Activated T-cell treated with anti-CD3 and anti-CD28 coated beads, Interleukin-2, amount 50 U/mL, for 1 hour (primary cell): ENCODE measurements around the gene MYH10.
"Not testable (repeated sequence)": the region's sequence is repeated elsewhere in the genome, so short reads cannot be mapped to it uniquely, and the experiment has no call there.

Source experiments
- DNase-seq: peaks from one replicate; pipeline ENCODE4 v3.0.0-alpha.2; 2020

The MYH10 gene

DNA sequence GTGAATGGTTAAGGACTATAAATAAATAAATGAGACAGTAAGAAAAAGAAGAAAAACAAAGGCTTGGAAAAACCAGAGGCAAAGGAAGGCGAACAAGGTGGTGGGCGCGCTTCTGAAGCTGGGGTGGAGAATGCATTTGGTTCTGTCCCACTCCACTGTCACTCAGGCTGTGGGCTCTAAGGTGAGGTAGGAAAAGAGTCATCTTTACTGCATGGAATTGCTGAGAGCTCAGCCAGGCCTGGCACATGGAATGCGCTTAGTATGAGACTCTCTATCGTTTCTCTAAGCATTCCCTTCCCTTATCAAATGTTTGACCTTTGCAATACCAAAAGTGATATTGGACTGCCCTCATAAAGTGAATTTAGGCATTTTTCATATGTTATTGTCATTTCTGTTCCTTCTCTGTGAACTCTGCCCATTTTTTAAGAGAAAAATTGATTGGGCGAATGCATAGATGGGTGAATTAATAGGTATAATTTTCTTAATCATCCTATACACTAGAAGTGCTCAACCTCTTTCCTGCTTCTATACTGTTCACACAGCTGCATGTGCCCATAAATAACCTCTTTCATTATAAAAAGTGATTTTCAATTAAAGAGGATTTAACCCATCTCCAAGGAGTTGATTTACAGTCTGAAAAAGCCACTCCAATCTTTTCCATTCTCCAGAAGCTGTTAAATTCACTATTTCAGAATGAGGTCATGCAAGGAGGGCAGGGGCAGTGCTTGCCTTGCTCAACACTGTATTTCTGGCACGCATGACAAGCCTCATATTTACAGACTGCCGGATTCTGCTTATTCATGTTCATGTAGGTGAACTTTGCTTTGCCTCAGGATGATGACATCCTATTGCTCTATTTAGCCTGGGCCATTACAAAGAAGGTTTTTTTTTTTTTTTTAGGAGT, 87.7 kb downstream of the MYH10 start:
- no peak for DNase-seq

DNA sequence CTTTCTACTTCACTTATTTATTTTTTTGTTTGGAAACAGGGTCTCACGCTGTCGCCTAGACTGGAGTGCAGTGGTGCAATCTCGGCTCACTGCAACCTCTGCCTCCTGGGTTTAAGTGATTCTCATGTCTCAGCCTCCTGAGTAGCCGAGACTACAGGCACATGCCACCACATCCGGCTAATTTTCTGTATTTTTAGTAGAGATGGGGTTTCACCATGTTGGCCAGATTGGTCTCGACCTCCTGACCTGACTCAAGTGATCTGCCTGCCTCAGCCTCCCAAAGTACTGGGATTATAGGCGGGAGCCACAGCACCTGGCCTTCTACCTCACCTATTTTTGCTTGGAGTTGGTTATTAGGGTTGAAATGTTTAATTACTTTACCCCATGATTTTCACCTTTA, 90.5 kb downstream of the MYH10 start:
- DNase-seq: not testable (repeated sequence)

DNA sequence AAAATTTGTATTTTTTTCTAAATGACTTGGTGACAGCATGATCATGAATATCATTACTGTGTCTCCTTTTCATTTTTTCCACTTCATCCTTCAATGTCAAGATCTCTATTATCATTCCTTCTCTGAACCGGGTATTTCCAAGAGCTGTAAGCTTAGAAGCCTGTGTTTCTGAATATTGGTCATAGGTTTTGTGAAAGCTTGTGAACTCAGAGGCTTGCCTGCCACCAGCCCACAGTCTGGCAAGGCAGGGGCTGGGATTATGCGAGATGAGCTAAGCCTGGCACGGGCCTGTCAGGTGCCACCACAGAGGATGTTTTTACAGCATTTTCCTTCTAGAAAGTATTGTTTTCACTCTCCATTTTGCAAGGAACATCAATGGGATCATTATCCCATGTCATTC, 92.8 kb downstream of the MYH10 start:
- DNase-seq: no peak

DNA sequence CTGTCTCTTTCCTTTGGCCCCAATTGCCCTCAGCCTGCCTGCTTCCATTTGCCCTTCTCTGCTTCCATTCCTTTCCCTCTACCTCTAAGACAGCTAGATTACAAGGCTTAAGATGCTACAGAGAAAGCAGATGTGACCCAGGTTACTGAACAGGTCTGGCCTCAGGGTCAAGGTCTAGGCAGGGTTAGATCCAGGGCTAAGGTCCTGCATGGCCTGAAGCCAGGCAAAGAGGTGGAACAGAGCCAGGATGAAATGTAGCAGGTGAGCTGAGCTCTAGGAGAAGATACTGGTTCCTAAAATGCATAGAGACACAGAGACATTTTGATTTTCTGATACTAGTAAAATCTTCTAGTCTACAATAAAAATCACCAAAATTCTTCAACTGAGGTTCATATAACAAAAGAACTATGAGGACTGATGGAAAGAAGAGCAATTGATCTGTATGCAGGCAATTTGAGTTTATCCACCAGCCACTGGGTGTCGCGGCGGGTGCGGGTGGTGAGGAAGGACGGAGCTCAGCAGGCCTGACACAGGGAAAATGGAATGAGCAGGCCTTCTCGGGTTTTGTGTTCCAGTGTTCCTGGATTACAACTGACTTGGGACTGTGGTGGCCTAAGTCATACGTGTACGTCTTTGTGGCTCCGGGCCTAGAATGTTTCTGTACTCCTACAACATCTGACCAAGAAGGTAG, 95.9 kb downstream of the MYH10 start:
- DNase-seq: no peak

DNA sequence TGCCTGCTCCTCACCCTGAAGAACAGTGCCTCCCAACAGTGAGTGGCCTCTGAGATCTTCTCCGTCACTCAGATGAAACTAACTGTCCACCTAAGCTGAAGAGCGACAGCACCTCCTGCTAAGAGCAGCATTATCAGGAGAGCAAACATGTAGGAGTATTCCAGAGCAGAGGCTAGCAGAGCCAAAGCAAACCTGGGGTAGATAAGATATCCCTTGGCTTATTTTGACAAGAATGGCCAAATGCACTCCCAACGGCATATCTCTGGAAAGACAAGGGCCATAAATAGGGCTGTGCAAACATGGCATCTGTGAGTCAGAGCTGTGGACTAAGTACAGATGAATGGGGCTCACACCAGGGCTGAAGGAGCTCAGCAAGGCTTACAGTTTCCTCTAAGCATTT, 98.5 kb downstream of the MYH10 start:
- no peak for DNase-seq

DNA sequence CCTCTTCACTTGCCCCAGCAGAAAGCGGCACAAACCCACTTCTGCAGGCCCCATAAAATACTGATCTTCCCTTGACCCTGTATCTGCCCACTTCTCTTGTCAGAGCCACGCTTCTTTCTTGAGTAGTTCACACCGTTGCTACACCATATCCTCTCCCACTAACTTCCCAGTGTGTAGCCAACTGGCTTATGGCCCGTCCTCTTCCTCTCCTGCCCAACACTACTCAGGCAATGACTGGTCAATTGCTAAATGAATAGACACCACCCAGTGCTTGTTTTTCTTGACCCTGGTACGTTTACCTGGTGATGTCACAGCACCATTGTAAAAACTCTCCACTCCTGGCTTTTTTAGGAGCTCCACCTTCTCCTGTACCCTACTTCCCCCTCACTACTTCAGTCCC, 107.9 kb downstream of the MYH10 start:
- DNase-seq: no peak

DNA sequence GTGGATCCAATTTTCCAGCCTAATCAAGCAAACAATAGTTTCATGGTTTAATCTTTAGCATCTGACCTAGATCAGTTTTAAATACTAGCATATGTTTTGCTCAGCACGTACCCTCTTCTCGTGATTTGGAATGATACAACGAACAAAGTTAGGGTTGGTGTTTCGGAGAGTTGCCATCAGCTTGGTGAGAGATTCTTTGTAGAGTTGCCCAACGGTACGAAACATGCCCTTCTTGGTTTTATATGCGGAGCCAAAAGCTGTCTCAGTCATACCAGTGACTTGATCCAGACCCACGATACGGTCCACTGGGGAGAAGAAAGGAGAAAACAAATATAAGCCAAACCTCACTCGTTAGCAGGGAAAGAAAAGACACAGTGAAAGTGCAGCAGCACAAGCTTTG, 109.5 kb downstream of the MYH10 start:
- DNase-seq: no peak

DNA sequence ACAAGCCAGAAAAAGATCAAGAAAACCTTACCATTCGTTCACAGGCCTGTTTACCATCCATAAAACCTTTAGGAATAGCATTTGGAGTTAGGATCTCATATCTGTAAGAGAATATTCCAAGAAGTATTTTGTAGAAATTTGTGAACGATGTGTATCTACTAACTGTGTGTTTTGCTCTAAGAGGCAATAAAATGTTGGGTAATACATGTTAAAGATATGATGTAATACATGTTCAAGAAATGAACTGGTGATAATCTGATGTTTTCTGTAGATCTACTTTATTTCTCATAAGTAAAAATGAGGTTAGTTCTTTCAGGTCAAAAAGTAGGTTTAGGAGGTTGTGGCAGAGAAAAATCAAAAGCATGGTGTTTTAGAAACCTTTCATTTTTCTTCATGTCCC, 111.7 kb downstream of the MYH10 start:
- DNase-seq: no peak

DNA sequence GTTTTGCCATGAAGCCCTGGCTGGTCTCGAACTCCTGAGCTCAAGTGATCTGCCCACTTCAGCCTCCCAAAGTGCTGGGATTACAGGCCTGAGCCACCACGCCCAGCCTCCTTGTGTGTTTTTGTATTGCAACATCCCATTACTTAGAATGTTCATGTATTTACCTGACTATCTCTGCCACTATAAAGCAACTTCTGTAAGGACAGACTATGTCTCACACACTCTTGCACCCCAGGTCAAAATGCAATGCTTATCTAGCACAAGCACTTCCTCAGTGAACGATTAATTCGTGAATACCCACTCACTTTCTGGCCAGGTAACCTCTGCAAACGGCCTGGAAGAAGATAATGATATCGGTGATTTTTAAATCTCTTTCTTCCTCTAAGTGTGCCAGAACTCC, 112.2 kb downstream of the MYH10 start:
- DNase-seq: no peak

DNA sequence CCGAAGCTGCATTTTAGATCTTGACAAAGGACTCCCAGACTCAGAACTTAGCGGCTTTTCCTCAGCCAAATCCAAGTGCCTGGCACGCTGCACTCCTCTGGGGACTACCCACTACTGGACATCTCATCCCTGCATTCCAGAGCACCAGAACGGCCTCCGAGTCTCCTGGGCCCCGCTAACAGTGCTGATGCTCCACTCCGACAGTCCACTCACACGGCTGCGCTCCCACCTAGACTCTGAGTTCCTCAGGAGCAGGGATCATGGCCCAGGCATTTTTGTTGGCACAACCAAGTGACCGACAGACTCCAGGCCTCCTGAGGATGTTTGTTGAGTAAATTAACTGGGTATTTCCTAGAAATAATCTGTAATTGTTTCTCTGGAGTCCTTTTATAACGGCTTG, 115.7 kb downstream of the MYH10 start:
- DNase-seq: no peak

DNA sequence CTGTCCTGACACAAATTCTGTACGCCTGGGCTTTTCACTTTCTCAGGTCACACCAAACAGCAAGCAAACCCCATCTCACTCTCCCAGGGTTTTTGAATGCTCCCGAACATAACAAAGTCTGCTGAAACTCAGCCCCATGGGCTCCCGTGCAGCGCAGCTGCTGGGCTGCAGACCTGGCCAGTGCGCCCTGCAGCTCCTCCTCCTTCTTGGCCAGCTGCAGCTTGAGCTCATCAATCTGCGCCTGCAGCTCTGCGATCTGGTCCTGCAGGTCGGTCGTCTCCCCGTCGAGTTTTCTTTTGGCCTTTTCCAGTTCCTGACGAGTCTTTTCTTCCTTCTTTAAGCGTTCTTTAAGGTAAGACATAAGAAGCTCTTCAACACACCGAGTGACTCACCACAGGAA, 124.4 kb downstream of the MYH10 start:
- no peak for DNase-seq

DNA sequence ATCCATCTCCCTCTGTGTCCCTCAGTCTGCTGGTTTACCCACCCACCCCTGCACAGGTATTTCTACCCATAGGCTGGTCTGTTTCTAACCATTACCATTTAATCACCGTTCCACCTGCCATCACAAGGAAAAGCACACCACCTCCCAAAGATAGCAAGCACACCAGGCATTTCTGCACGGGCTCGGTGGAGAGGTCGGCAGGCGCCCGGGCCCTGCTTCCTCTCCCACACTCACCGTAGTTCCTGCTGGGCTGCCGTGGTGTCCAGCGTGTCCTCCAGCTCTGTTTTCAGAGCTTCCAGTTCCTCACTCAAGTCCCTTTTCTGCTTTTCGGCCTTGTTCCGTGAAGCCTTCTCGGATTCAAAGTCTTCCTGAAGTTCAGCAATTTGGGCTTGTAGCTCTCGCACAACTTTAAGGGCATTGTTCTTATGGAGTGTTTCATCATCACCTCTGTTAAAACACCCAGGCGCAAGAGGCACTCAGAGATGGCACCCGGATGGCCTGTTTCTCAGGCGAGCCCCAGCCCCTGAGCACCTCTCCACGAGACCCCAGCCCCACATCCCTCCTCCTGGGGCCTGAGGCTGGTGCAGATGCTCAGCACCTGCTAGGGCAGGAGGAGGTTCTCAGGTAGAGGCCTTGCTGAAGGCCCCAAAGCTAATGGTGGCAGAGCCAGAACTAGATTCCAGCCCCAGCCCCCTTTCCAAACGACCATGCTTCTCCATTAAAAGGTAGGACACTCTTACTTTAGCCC, 125.9 kb downstream of the MYH10 start:
- no peak for DNase-seq

DNA sequence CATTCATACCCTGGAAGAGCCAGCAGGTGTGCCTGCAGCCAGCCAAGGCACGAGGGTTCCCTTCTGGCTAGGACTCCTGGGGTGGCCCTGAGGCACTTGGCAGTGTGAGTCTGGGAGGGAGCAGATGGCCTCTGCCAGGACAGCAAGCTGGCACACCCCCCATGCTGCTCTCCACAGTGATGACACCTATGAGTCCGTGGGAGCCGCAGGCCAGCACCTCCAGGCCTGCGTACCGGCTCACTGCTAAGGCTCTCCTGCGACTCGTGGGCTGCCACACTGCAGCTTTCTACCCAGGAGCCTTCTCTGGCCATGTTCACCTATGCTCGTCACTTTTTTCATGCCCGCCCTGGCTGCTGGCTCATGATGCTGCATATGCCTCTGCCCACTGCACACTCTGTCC, 126.7 kb downstream of the MYH10 start:
- DNase-seq: no peak

DNA sequence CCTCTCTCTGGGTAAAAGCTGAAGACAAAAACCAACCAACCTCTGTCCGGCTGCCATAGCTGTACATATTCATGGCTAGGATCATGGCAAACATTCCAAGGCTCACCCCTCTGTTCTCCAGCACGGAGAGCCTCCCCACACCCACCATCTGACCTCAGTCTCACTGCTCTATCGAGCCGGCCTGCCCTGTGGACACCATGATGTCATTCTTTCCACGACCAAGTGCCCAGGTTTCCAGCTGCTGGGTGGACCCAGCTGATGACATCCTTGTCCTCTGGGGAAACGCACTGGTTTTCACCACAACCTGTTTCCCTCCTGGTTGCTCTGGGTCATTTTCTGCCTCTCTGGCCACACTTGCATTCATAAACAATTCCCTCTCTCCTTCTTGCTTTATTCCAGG, 127.2 kb downstream of the MYH10 start:
- DNase-seq: no peak

DNA sequence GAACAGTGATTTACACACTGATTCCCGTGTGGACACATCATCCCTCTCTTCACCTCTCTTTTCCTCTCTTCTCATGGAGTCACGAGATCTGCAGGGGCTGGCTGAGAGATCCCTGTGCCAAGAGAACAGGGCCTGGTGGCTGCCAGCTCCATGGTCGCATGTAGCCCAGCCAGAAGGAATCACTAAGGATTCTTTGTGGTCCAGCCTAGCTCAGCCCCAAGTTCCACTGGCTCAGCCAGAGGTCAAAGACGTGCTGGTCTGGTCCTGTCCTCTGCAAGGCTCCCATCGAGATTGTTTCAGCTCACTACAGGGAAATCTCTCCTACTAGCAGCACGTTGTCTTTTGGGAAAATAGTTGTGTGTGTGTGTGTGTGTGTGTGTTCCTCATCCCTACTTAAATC, 128.4 kb downstream of the MYH10 start:
- no peak for DNase-seq

DNA sequence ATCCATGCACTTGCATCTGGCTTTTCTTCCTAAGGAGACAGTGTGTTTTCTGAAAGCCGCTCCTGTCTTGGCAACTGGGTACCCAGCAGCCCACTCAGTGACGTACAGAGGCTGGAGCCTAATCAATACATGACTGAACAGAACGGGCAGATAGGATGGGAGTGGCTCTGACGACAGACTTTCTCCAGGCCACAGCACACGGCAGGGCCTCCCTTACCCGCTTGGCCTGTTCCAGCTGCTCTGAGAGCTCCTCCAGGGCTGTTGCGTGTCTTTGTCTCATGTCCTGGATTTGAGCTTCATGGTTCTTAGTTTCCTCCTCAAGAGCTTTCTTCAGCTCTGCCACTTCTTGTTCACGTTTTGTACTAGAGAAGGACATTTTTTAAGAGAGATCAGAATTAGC, 129.9 kb downstream of the MYH10 start:
- DNase-seq: no peak

DNA sequence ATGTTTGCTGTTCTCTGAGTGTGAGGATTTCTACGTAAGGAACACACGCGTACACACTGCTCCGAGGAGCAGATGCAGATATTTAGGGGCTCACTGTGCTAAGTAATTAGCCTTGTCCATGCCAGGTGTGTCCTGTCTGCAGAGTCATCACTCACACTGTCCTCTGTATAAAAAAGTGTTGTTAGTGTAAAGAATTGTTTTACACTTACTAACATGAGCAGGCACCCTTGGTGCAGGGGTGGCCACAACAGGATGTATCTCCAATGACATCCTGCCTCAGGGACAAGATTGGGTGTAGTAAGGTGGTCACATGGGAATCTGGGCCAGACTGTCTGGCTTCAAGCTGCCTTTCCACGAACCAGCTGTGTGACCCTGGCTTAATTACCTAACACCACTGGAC, 130.9 kb downstream of the MYH10 start:
- no peak for DNase-seq

DNA sequence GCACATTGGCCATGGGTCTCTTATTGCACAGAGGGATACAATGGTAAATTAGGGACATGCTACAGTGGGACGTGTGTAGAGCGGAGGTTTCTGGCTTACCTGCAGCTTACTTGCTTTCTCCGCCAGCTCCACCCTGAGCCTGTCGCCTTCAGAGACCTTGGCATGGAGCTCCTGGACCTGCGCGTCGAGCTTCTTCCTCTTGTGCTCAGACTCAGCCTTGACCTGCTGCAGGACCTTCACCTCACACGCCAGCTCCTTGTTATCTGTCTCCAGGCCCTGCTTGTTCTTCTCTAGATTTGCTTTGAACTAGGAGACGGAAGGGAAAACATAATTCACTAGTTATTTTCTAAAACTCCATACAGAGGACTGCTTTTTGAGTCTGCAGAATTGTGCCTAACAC, 131.4 kb downstream of the MYH10 start:
- no peak for DNase-seq

DNA sequence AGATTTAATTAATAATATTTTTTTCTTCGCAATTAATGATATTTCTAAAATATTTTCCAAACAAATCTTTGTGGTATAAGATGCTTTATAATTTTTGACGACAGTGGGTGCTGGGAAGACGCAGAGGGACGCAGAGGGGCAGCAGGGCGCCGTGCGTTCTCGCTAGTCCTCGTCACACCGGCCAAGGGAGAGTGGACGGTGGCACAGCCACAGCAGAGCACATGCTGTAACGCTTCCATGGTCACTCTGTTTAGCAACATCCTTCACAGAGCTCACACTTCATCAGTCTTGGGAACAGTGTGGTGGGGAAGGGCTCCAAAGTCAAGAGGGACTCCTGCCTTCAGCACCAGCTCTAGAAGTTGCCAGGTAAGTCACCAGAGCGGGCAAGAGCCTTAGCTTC, 134.4 kb downstream of the MYH10 start:
- no peak for DNase-seq

DNA sequence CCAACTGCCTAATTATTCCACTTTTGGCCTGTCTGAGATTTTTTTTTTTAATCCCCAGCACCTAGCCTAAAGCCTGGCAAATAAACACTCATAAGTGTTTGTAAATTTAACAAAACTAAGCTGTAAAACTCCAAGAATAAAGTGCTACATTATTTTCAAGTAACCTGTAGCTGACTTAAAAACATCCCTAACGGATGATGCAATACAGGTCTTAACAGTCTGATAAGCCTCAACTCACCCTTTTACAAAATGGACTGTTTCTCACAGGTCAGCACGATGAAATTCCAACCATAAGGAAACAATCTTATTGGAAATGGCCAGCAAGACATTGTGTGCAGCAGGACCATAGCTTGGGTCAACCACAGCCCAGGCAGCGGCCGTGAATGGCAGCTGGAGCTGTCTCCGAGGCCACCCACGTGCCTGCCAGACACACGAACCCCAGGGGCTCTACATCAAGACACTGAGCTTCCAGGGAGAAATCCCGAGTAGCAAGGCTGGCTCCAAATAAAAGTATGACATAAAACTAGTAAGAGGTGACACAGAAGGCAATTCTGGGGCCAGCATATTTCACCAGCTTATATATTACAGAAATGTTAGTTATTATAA, 135.9 kb downstream of the MYH10 start:
- DNase-seq: no peak

DNA sequence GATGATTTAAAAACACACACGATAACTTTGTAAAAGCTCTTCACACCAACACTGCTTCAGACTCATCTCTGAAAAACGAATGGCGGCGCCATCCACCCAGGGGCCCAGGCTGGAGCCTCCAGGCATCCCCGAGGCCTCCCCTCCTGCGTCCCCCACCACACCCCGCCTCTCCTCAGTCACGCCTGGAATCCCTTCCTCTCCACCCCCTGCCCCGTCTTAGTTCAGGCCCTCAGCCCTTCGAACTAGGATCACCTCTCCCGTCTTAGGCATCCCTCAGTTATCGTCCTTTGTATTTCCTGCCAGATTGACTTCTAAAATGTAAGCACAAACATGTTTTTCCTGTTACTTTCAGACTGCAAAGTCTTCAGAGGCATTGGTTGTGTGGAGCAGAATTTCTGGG, 136.5 kb downstream of the MYH10 start:
- no peak for DNase-seq

DNA sequence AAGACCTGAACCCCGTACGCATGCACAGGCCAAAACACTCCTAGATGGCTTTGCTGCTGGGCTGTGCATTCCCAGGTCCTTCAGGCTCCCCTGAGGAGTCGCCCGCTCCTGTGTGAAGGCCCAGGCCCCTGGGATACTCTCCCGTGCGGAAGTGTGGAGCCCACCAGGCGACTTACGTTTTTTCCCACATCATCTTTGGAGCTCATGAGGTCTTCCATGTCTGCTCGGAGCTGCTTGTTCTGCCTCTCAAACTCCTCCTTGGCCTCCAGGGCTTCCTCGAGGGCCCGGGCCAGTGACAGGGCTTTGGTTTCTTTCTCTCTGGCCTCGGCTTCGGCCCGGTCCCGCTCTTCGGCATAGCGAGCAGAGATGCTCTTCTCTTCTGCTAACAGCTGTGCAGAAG, 138.4 kb downstream of the MYH10 start:
- DNase-seq: no peak

DNA sequence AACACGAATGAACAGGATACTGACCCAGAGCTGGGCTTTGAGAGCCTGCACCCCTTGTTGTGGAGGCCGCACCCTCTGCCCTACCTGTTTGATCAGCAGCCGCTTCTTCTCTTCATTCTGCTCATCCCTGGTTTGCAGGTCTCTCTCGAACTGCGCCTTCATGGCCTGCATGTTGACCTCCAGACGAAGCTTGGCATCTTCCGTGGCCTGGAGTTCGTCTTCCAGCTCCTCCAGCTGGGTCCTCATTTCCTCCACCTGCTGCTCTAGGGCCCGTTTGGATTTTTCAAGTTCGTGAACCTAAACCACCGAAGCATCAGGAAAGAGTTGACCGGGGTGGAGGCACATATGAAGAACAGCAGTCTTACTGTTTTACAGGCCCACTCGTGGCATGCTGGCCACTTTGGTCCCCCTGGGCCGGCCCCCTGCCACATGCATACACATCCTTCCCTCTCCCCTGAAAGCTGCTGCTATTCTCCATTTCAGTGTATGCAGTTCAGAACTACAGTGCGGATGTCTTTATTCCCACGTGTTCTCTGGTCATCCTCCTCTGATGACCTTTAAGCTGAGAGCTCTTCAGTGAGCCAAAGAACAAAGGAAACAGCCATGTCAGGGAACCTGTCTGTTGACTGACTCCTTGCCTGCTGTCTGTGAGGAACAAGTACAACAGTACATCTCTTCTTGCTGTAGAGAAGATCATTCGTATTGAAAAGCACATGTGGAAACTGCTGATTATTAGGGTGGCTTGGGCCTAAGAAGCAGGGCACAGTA, 140.1 kb downstream of the MYH10 start:
- no peak for DNase-seq
